Stimulated activated naive CD8-positive, alpha-beta T cell treated with anti-CD3 and anti-CD28 coated beads, Interleukin-15, Interleukin-2, amounts not matched to agents 100 ng/mL and 50 ng/mL, for 24 hours (primary cell): ENCODE measurements around the gene TCEANC.
"Not testable (repeated sequence)": the region's sequence is repeated elsewhere in the genome, so short reads cannot be mapped to it uniquely, and the experiment has no call there.

Source experiments
- H3K27ac Mint-ChIP-seq: one replicate; pipeline ENCODE4 v1.8.0; 2021; ENCODE audit warnings: mild to moderate bottlenecking, mixed read lengths
- H3K27me3 Mint-ChIP-seq: one replicate; pipeline ENCODE4 v1.8.0; 2021; ENCODE audit warnings: mixed read lengths
- H3K36me3 Mint-ChIP-seq: one replicate; pipeline ENCODE4 v1.8.0; 2021; ENCODE audit warnings: low read depth, mixed read lengths
- H3K4me1 Mint-ChIP-seq: one replicate; pipeline ENCODE4 v1.8.0; 2021; ENCODE audit warnings: low read depth, mixed read lengths
- H3K4me3 Mint-ChIP-seq: one replicate; pipeline ENCODE4 v1.8.0; 2021; ENCODE audit warnings: mild to moderate bottlenecking, mixed read lengths
- H3K9me3 Mint-ChIP-seq: one replicate; pipeline ENCODE4 v1.8.0; 2021; ENCODE audit warnings: mixed read lengths

Gene TCEANC

GRCh38 chrX:13647709-13648212 is 5.2 kb upstream of the TCEANC start:
- Mint-ChIP-seq H3K4me3 (peak overlapping the region; percentile 30), H3K27me3 (no peaks in the 10 kb centered on the region), H3K27ac (peak overlapping the region; percentile 80)

DNA sequence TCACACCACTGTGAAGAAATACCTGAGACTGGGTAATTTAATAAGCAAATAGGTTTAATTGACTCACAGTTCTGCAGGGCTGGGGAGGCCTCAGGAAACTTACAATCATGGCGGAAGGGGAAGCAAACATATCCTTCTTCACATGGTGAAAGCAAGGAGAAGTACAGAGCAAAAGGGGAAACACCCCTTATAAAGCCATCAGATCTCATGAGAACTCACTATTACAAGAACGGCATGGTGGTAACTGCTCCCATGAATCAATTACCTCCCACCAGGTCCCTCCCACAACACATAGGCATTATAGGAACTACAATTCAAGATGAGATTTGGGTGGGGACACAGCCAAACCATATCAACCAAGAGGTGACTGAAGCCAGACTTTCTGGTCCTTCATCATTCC is 4.6 kb upstream of the TCEANC start:
- not testable (repeated sequence) for H3K4me3 Mint-ChIP-seq, H3K36me3 Mint-ChIP-seq, H3K27me3 Mint-ChIP-seq, H3K9me3 Mint-ChIP-seq
- peak overlapping the region; percentile 80 for H3K27ac Mint-ChIP-seq
- H3K4me1 Mint-ChIP-seq, result peaks cover 23% of the 10 kb centered on the region

More at GRCh38 chrX:13647709-13648212, 5.2 kb upstream of the TCEANC start:
- Mint-ChIP-seq H3K4me1 (peaks cover 22% of the 10 kb centered on the region), H3K9me3 (no peaks in the 10 kb centered on the region), H3K36me3 (no peaks in the 10 kb centered on the region)

DNA sequence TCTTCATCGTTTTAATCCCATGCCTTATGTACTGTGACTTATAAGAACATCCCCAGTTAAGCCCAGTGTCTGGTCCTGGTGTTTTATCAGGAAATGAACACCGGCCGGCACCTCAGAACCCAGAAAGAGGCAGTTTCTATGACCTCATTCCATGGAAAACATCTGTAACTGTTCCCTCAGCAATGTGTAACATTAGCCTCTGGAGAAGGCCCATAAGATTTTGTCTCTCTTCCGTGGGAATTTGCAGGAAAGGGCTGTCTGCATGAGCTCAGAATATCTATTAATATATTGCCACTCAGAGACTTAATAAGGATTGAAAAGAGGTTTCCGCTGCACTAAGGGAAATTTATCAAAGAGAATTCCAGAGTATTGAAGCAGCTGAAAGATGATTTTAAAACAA is 3.1 kb upstream of the TCEANC start:
- Mint-ChIP-seq H3K9me3 (no peaks in the 10 kb centered on the region), H3K4me3 (no peak overlapping the region), H3K36me3 (no peaks in the 10 kb centered on the region), H3K27ac (no peak overlapping the region), H3K27me3 (no peaks in the 10 kb centered on the region), H3K4me1 (peaks cover 30% of the 10 kb centered on the region)

DNA sequence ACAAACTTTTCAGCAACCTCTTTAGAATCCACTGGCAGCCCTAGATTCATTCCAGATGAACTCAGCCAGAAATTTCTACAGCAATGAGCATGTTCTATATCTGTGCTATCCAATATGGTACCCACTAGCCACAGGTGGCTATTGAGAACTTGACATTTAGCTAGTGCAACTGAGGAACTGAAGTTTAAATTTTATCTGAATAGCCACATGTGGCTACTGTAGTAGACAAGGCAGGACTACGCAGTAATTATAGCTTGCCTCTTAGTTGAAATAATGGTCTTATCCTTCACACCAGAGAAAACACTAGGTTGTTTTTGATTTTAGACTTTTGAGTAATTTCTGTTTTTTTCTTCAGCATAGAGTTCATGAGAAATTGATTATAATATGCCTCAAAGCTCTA is 2.6 kb upstream of the TCEANC start:
- H3K4me1 Mint-ChIP-seq, result peaks cover 35% of the 10 kb centered on the region
- no peak overlapping the region for H3K4me3 Mint-ChIP-seq
- H3K27me3 Mint-ChIP-seq, result no peaks in the 10 kb centered on the region
- no peaks in the 10 kb centered on the region for H3K9me3 Mint-ChIP-seq
- no peak overlapping the region for H3K27ac Mint-ChIP-seq
- H3K36me3 Mint-ChIP-seq, result no peaks in the 10 kb centered on the region

DNA sequence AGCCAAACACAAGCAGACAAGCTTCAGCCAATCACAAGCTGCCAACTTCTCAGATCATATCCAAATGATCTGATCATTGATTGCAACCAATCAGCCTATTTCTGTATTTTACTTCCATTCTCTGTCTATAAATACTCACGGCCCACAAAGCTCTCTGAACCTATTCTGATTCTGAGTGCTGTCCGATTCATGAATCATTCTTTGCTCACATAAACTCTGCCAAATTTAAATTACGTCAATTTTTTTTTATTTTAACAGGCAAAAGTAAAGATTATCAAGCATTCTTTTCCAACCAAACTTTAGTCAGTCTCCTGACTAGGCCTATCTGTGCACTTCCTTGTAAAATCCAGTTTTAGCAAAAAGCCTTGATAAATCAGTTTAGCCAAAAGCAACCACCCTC is 1.8 kb upstream of the TCEANC start:
- no peak overlapping the region for H3K27ac Mint-ChIP-seq
- no peaks in the 10 kb centered on the region for H3K36me3 Mint-ChIP-seq
- H3K4me3 Mint-ChIP-seq, result no peak overlapping the region
- H3K4me1 Mint-ChIP-seq, result peaks cover 32% of the 10 kb centered on the region
- H3K9me3 Mint-ChIP-seq, result no peaks in the 10 kb centered on the region
- no peaks in the 10 kb centered on the region for H3K27me3 Mint-ChIP-seq

DNA sequence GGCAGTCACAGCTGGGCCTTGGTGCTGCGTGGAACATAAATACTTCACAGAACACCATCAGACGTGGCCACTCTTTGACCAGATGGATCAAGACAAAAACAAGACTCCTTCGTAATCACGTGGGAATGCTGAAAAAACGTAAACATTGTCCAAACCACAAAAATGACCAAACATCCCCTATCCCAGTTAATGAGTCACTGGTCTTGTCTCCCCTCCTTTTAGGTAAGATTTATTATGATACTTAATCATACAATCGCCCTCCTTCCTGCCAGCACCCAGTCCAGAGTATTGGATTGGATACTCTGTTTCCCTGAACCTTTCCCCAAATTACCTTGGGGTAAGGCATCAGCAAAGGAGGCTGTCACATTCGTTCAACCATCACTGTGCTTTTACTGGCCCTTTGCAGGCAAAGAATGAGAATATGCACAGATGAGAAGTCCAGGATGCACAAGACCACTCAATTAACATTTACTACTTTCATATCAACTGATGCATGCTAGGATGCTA is 601 bp upstream of the TCEANC start:
- Mint-ChIP-seq H3K4me1 (peaks cover 32% of the 10 kb centered on the region), H3K9me3 (no peaks in the 10 kb centered on the region), H3K4me3 (peak overlapping the region; percentile 85), H3K36me3 (no peaks in the 10 kb centered on the region), H3K27me3 (no peaks in the 10 kb centered on the region), H3K27ac (peak overlapping the region; percentile 70)

DNA sequence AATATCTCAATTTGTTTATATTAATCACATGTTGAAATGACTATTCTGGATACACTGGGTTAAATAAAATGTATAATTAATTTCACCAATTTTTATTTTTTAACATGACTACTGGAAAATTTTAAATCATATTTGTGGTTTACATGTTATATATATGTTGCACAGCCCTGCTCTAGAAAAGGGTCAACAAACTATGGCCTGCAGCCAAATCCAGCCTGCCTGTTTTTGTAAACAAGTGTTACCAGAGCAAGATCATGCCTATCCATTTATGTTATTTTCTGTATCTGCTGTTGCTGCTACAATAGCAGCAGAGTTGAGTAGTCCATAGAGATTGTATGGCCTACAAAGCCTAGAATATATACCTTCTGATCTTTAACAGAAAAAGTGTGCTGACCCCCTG is 1.2 kb downstream of the TCEANC start:
- Mint-ChIP-seq H3K36me3 (no peaks in the 10 kb centered on the region), H3K9me3 (no peaks in the 10 kb centered on the region), H3K4me1 (peaks cover 31% of the 10 kb centered on the region), H3K4me3 (peak overlapping the region; percentile 85), H3K27ac (no peak overlapping the region), H3K27me3 (no peaks in the 10 kb centered on the region)

DNA sequence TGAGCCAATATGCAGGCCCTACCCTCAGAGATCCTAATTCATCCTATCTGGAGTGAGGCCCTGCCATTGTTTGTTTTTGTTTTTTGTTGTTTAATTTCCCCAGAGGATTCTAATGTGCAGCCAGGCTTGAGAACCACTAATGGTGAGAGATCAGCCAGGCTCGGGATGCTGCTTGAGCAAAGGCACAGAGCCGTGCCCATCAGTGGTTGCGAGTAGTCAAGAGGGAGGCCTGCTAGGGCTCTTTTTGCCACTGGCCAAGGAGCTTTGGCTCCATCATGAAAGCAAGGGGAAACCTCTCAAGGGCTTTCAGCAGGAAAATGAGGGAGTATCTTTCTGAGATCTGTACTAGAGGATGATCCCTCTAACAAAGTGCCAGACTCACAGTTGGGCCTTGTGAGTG is 2.7 kb downstream of the TCEANC start:
- H3K27ac Mint-ChIP-seq, result no peak overlapping the region
- no peaks in the 10 kb centered on the region for H3K9me3 Mint-ChIP-seq
- peaks cover 32% of the 10 kb centered on the region for H3K4me1 Mint-ChIP-seq
- H3K27me3 Mint-ChIP-seq, result no peaks in the 10 kb centered on the region
- H3K4me3 Mint-ChIP-seq, result no peak overlapping the region
- peaks cover 5% of the 10 kb centered on the region for H3K36me3 Mint-ChIP-seq

DNA sequence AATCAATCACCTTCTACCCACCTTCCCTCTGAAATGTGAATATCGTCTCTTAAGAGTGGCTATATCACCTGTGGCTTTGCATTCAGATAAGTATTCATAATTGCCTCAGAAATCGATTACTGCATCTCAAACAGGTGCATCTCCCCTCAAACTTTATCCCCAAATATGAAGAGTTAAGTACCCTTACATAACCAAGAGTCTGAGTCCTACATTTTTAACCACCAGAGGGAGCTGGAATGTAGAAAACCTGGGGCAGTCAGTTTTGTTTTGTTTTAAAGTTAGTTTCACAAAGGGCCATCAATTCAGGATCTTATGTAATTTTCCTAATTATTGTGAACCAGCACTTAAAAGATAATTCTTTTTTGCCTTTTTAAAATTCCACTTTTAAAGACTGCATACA is 5.7 kb downstream of the TCEANC start:
- Mint-ChIP-seq H3K27me3 (no peaks in the 10 kb centered on the region), H3K4me3 (no peak overlapping the region), H3K4me1 (peaks cover 33% of the 10 kb centered on the region), H3K27ac (no peak overlapping the region), H3K9me3 (no peaks in the 10 kb centered on the region), H3K36me3 (peaks cover 5% of the 10 kb centered on the region)

DNA sequence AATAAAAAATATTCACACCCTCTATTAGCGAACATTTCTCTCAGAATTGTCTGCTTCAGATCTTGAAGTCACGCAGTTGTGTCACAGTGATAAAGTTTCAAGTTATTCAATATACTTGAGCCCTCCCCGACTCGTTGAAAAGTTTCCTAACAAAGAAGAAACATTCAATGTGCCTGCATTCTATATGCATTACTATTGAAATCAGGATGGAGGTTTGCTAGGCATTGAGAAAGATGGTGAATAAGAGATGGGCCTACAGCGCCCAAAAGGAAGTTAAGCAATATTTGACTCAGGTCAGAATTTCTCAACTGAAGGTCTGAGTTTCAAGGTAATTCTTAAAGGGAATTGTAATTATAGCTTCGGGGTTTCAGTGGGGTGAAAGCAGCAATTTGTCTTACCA is 6.1 kb downstream of the TCEANC start:
- Mint-ChIP-seq H3K27me3 (no peaks in the 10 kb centered on the region), H3K4me1 (peaks cover 32% of the 10 kb centered on the region), H3K4me3 (no peak overlapping the region), H3K27ac (no peak overlapping the region), H3K36me3 (peaks cover 5% of the 10 kb centered on the region), H3K9me3 (no peaks in the 10 kb centered on the region)

DNA sequence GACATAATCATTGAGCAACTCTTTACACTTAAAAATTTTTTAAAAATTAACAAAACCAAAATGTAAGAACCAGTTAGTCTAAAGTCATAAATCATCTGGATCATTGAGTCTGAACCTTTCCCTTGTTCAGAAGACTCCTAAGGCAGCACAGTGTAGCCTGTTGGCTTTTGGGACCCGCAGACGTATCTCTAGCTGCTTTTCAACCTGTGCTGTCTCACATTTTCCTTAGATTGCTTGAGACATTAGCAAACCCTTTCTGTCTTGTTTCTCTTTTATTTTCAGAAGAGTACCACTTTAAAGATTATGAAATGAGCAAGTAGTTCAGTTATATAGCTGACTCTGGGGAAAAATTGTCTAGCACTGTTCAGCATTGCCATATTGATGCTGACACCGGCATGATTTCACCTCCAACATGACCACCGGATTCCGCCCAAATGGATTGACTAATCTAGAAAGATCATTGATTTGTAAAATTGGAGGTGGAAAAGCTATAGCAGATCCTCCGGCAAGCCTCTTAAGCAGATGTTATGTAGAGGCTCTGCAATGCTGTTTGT is 8.9 kb downstream of the TCEANC start:
- H3K4me1 Mint-ChIP-seq, result peaks cover 20% of the 10 kb centered on the region
- peaks cover 5% of the 10 kb centered on the region for H3K36me3 Mint-ChIP-seq
- H3K27ac Mint-ChIP-seq, result no peak overlapping the region
- H3K9me3 Mint-ChIP-seq, result no peaks in the 10 kb centered on the region
- no peak overlapping the region for H3K4me3 Mint-ChIP-seq
- H3K27me3 Mint-ChIP-seq, result no peaks in the 10 kb centered on the region

DNA sequence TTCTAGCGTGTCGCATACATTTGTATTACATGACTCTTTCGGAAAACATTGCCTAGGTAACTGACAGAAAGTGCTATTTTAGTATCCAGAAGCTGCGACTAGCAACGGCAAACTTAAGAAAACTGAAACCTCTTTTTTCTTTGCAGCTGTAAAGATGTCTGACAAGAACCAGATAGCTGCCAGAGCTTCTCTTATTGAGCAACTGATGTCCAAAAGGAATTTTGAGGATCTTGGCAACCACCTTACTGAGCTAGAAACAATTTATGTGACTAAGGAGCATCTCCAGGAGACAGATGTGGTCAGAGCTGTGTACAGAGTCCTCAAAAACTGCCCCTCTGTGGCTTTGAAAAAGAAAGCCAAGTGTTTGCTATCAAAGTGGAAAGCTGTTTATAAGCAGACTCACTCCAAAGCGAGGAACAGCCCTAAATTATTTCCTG is 9.4 kb downstream of the TCEANC start:
- Mint-ChIP-seq H3K27me3 (no peaks in the 10 kb centered on the region), H3K9me3 (no peaks in the 10 kb centered on the region), H3K27ac (no peak overlapping the region), H3K4me3 (no peak overlapping the region), H3K4me1 (peaks cover 20% of the 10 kb centered on the region), H3K36me3 (peaks cover 5% of the 10 kb centered on the region)

DNA sequence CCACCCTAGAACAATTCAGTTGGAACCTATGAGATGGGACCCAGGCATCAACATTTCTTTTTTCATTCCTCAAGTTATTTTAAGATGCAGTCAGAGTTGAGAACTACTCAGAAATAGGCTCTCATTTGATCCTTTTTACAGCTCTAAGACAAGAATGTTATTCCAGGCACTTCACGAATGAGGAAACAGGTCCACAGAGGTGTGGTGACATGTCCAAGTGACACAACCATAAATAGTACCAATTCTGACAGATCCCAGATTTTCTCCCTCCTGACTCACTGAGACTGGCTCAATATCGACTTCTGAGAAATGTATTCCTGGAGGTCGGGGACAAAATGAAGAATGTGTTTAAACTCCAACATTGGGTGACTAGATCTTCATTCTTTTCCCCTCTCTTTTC is 11.1 kb downstream of the TCEANC start:
- no peak overlapping the region for H3K4me3 Mint-ChIP-seq
- no peaks in the 10 kb centered on the region for H3K9me3 Mint-ChIP-seq
- H3K4me1 Mint-ChIP-seq, result peaks cover 15% of the 10 kb centered on the region
- no peaks in the 10 kb centered on the region for H3K27me3 Mint-ChIP-seq
- H3K36me3 Mint-ChIP-seq, result peaks cover 5% of the 10 kb centered on the region
- no peak overlapping the region for H3K27ac Mint-ChIP-seq

GRCh38 chrX:13666836-13667235 is 13.9 kb downstream of the TCEANC start:
- Mint-ChIP-seq H3K36me3 (no peaks in the 10 kb centered on the region), H3K4me1 (peaks cover 33% of the 10 kb centered on the region), H3K9me3 (no peaks in the 10 kb centered on the region), H3K4me3 (no peak overlapping the region), H3K27ac (no peak overlapping the region), H3K27me3 (no peaks in the 10 kb centered on the region)

DNA sequence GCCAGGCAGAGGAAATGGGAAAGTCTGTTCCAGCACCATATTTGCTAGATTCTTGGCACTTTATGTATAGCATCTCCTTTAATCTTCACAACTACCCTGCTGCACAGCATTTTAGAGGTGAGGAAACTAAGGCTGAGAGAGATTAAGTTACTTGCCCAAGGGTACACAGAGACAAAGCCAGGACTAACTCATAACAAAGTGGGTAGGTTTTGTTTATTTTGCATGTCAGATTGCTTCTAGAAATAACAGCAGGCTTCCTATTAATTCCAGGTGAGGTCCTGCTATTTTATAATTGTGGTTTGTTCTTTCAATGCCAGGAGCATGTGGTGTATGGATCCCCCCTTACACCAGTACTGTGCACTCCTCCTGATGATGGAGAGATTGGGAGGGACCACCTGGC is 15.0 kb downstream of the TCEANC start:
- Mint-ChIP-seq H3K4me1 (peaks cover 29% of the 10 kb centered on the region), H3K36me3 (no peaks in the 10 kb centered on the region), H3K27me3 (no peaks in the 10 kb centered on the region), H3K27ac (no peak overlapping the region), H3K9me3 (no peaks in the 10 kb centered on the region), H3K4me3 (no peak overlapping the region)

DNA sequence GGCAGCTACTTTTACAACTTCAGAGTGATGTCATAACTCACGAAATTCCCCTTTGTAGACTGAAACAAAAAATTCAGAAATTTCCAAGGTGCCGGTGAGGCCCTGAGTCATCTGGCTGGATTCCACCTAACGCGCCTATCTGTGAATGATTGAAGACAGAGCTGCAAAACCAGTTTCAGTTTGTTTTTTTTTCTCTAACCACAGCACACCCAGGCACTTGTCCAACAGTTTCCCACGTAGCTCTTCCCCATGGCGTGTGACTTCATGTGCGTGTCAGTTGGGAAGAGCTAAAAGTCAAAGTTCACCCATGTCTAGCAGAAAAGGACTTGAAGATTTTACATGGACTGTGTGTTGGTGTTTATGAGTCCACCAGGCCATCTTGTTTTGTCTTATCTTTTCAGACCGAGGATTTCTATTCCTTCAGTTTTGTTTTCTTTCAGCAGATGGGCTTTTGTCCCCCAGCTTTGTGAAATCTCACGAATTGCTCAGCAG is 16.4 kb downstream of the TCEANC start:
- Mint-ChIP-seq H3K4me1 (peaks cover 29% of the 10 kb centered on the region), H3K27me3 (no peaks in the 10 kb centered on the region), H3K27ac (peak overlapping the region; percentile 93), H3K36me3 (no peaks in the 10 kb centered on the region), H3K9me3 (no peaks in the 10 kb centered on the region), H3K4me3 (peak overlapping the region; percentile 72)
